Activated naive CD8-positive, alpha-beta T cell treated with anti-CD3 and anti-CD28 coated beads, Interleukin-2, amount 10 ng/mL, durations not matched to agents 7 days and 5 days (primary cell): ENCODE results near the gene S100A8. TPM values are rescaled to one million over a fixed set of nuclear protein-coding genes. Genes with fewer than 3 reads are reported as not detected.
A peak's percentile ranks its signal among the peaks of the same experiment; 100 is the strongest.

Experiments
- ATAC-seq: fragments of 150-1000 bp; cut with Tn5 transposase; one replicate; pipeline ENCODE4 v1.10.0; 2021; ENCODE audit warnings: low read depth, moderate library complexity
- POLR2A ChIA-PET: fragments of 350-600 bp; sonication (Branson Sonifier 250); formaldehyde crosslinking; loops from one replicate; lab custom pipeline; 2021; ENCODE audit warnings: antibody characterized with exemption; lab: Charles Lee
- DNase-seq: peaks from one replicate; pipeline ENCODE4 v3.0.0; 2021
- H3K27ac Mint-ChIP-seq: one replicate; pipeline ENCODE4 v1.8.0; 2022; ENCODE audit warnings: mild to moderate bottlenecking, mixed read lengths
- H3K27me3 Mint-ChIP-seq: one replicate; pipeline ENCODE4 v1.8.0; 2022; ENCODE audit warnings: mild to moderate bottlenecking, moderate library complexity, mixed read lengths
- H3K36me3 Mint-ChIP-seq: one replicate; pipeline ENCODE4 v1.8.0; 2021; ENCODE audit warnings: mild to moderate bottlenecking, mixed read lengths
- H3K4me1 Mint-ChIP-seq: one replicate; pipeline ENCODE4 v1.8.0; 2021; ENCODE audit warnings: mixed read lengths
- H3K4me3 Mint-ChIP-seq: one replicate; pipeline ENCODE4 v1.8.0; 2022; ENCODE audit warnings: mild to moderate bottlenecking, moderate library complexity, mixed read lengths
- H3K9me3 Mint-ChIP-seq: one replicate; pipeline ENCODE4 v1.8.0; 2021; ENCODE audit warnings: mixed read lengths
- total RNA-seq, 2 experiments: library from RNA; stranded (reverse); gene quantifications; one replicate each; pipeline ENCODE4 v1.2.3, GENCODE V29; 2021

Gene S100A8
- total RNA-seq, 2 experiments from 2014 or later: 0.94 to 1.2 TPM

GRCh38 chr1:153404768-153405167, 13.9 kb upstream of the S100A8 start:
- ATAC-seq (no peak), DNase-seq (peak; percentile 58)
- no peak overlapping the region for H3K4me3 Mint-ChIP-seq
- no peak overlapping the region for H3K27ac Mint-ChIP-seq
- H3K4me1 Mint-ChIP-seq: peaks cover 3% of the 10 kb centered on the region
- no peaks in the 10 kb centered on the region for H3K9me3 Mint-ChIP-seq
- POLR2A ChIA-PET: no interaction called here
- H3K36me3 Mint-ChIP-seq: no peaks in the 10 kb centered on the region
- peaks cover 16% of the 10 kb centered on the region for H3K27me3 Mint-ChIP-seq

DNA sequence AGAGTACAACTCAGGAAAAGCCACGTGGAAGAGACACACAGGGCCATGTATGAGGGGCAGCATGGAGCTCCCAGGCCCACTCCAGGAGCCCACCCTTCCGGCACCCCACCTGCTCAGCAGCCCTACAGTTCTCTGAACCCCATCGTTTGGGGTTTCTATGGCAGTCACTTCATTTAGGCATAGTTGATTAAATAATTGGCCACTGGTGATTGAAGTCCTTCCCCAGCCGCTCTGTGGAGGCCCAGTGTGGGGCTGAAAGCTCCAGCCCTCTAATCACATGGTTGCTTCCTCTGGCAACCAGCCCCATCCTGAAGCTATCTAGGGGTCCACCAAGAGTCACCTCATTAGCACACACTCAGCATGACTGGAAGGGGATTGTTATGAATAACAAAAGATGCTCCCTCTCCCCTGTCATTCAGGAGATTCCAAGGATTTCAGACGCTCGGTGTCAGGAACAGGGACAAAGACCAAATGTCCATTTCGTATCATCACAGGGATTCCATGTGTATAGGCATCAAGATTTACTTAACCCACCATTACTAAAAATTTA, 13.3 kb upstream of the S100A8 start:
- no peak for DNase-seq
- no peaks in the 10 kb centered on the region for H3K9me3 Mint-ChIP-seq
- no peaks in the 10 kb centered on the region for H3K36me3 Mint-ChIP-seq
- no peak overlapping the region for H3K4me3 Mint-ChIP-seq
- POLR2A ChIA-PET: no interaction called here
- H3K4me1 Mint-ChIP-seq: peaks cover 3% of the 10 kb centered on the region
- H3K27ac Mint-ChIP-seq: no peak overlapping the region
- ATAC-seq: no peak
- peaks cover 10% of the 10 kb centered on the region for H3K27me3 Mint-ChIP-seq

DNA sequence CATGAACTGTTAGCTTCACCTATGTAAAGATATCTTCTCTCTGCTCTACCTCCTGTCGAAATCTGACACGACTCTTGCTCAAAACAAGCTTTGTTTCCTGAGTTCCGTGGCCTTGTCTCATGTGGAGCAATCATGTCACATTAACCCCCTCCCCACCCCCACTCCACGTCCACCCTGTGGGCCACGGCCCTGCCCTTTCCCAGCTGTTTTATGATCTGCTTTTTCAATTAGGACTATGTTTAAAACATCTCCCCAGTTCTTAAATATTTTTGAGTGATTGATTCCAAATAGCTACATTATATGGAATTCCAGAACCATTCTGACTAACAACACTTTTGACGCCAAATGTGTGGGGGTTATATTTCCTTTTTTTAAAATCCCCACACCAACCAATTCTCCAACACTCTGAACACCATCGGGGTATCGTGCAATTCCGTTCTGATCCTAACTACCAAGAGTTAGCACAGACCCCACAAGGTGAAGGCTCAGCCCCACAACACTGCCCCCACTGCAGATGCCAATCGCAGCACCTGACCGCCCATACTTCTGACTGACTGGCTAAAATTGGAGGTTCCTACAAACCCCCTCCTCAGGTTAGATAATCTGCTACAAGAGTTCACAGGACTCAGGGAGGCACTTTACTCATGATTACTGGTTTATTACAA, 12.7 kb upstream of the S100A8 start:
- peaks cover 3% of the 10 kb centered on the region for H3K4me1 Mint-ChIP-seq
- no peak for DNase-seq
- no peak for ATAC-seq

GRCh38 chr1:153402226-153402625, 11.4 kb upstream of the S100A8 start:
- Mint-ChIP-seq H3K4me1 (peaks cover 3% of the 10 kb centered on the region), H3K4me3 (no peak overlapping the region), H3K9me3 (no peaks in the 10 kb centered on the region), H3K27me3 (peaks cover 5% of the 10 kb centered on the region), H3K36me3 (no peaks in the 10 kb centered on the region), H3K27ac (no peak overlapping the region)
- no peak for DNase-seq
- POLR2A ChIA-PET: no interaction called here
- no peak for ATAC-seq

More for the DNA sequence above, 12.7 kb upstream of the S100A8 start:
- Mint-ChIP-seq H3K9me3 (no peaks in the 10 kb centered on the region), H3K27ac (no peak overlapping the region), H3K36me3 (no peaks in the 10 kb centered on the region), H3K27me3 (peaks cover 7% of the 10 kb centered on the region), H3K4me3 (no peak overlapping the region)
- POLR2A ChIA-PET: no interaction called here

- peaks cover 5% of the 10 kb centered on the region for H3K27me3 Mint-ChIP-seq
- DNase-seq (no peak), ATAC-seq (no peak)
- no peak overlapping the region for H3K4me3 Mint-ChIP-seq
- no peak overlapping the region for H3K27ac Mint-ChIP-seq
- H3K9me3 Mint-ChIP-seq: no peaks in the 10 kb centered on the region
- no peaks in the 10 kb centered on the region for H3K36me3 Mint-ChIP-seq
- POLR2A ChIA-PET: no interaction called here
- peaks cover 3% of the 10 kb centered on the region for H3K4me1 Mint-ChIP-seq
Observed at GRCh38 chr1:153401461-153401860, 10.6 kb upstream of the S100A8 start.

- Mint-ChIP-seq H3K36me3 (no peaks in the 10 kb centered on the region), H3K27me3 (peaks cover 11% of the 10 kb centered on the region), H3K4me1 (peaks cover 3% of the 10 kb centered on the region), H3K9me3 (no peaks in the 10 kb centered on the region), H3K4me3 (no peak overlapping the region), H3K27ac (no peak overlapping the region)
- ATAC-seq: no peak
- DNase-seq: no peak
- POLR2A ChIA-PET: no interaction called here
Observed at GRCh38 chr1:153400244-153400643, 9.4 kb upstream of the S100A8 start.

DNA sequence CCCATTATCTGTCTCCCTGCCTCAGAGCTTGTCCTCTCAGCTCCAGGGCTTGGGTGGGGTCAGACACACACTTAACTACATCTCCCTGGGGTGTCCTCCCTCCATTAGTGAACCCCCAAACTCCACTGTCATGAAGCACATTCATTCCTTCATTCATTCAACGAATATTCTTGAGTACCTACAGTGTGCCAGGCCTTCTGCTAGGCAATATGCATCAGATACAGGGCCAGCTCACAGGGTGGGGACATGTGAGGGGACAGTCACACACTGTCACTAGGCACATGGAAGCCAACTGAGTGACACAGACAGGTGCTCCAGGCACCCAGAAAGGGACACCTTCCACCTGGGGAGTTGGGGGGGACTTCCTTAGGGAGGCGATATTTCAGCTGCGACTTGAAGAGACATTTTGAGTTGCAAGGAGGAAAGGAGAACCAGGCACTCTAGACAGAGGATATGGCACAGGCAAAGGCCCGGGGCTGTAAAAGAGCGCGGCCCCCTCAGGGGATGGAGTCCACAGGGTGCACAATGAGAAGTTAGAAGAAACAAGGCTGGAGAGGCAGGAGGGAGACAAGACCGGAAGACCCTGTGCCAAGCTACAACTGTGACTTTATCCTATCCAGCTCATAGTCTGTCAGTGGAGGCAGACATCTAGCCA, 8.7 kb upstream of the S100A8 start:
- peaks cover under 1% of the 10 kb centered on the region for H3K4me1 Mint-ChIP-seq

GRCh38 chr1:153397924-153398651, 7.2 kb upstream of the S100A8 start:
- POLR2A ChIA-PET: no interaction called here
- ATAC-seq (no peak), DNase-seq (no peak)
- H3K9me3 Mint-ChIP-seq: no peaks in the 10 kb centered on the region
- H3K27me3 Mint-ChIP-seq: peaks cover 6% of the 10 kb centered on the region
- no peak overlapping the region for H3K27ac Mint-ChIP-seq
- no peaks in the 10 kb centered on the region for H3K4me1 Mint-ChIP-seq
- H3K4me3 Mint-ChIP-seq: no peak overlapping the region
- no peaks in the 10 kb centered on the region for H3K36me3 Mint-ChIP-seq

More for the DNA sequence above, 8.7 kb upstream of the S100A8 start:
- POLR2A ChIA-PET: no interaction called here
- Mint-ChIP-seq H3K4me3 (no peak overlapping the region), H3K27me3 (peaks cover 9% of the 10 kb centered on the region), H3K36me3 (no peaks in the 10 kb centered on the region), H3K9me3 (no peaks in the 10 kb centered on the region), H3K27ac (no peak overlapping the region)
- DNase-seq (no peak), ATAC-seq (no peak)

GRCh38 chr1:153397051-153397923, 6.4 kb upstream of the S100A8 start:
- Mint-ChIP-seq H3K27me3 (peaks cover 6% of the 10 kb centered on the region), H3K4me1 (no peaks in the 10 kb centered on the region), H3K27ac (no peak overlapping the region), H3K4me3 (no peak overlapping the region), H3K9me3 (no peaks in the 10 kb centered on the region), H3K36me3 (no peaks in the 10 kb centered on the region)
- POLR2A ChIA-PET: no interaction called here
- DNase-seq: no peak
- ATAC-seq: no peak

DNA sequence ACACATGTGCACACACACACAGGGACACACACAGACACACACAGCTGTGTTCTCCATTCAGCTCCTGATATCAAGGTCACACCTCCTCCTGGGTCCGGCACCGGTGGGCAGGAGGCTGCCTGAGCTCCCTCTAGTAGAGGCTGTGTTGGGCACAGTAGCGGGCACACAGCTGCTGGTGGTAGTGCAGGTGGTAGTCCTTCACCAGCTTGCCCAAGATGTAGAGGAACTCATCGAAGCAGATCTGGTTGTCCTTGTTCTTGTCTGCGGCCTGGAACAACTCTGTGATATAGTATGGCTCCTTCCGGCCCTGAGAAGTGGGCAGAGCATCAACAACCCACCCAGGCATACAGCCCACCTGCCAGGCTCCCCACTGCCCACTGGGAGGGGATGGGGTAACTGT, 5.6 kb upstream of the S100A8 start:
- ATAC-seq: no peak

DNA sequence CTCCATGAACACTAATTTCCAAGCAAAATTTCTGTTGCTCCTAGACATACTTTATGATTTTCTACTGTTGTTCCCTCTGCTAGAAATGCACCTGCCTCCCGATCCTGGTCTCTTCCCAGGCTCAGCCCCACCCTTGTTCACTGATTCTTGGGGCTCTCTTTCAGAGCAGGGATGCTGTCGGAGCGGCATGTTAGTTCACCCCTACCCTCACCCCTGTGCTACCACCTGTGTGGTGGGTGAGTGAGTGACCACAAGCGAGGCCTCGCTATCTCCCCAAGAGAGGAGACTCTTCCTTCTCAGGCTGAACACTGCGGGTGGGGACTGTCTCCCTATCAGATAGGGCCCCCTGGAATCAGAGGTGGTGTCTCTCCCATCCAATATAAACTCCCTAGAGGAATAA, 4.9 kb upstream of the S100A8 start:
- Mint-ChIP-seq H3K27me3 (peaks cover 7% of the 10 kb centered on the region), H3K27ac (no peak overlapping the region), H3K36me3 (no peaks in the 10 kb centered on the region), H3K4me3 (no peak overlapping the region), H3K9me3 (no peaks in the 10 kb centered on the region), H3K4me1 (no peaks in the 10 kb centered on the region)
- POLR2A ChIA-PET: no interaction called here
- ATAC-seq: no peak
- no peak for DNase-seq

More for the DNA sequence above, 5.6 kb upstream of the S100A8 start:
- H3K36me3 Mint-ChIP-seq: no peaks in the 10 kb centered on the region
- H3K9me3 Mint-ChIP-seq: no peaks in the 10 kb centered on the region
- no peaks in the 10 kb centered on the region for H3K4me1 Mint-ChIP-seq
- POLR2A ChIA-PET: no interaction called here
- H3K27ac Mint-ChIP-seq: no peak overlapping the region
- H3K27me3 Mint-ChIP-seq: peaks cover 6% of the 10 kb centered on the region
- no peak overlapping the region for H3K4me3 Mint-ChIP-seq
- no peak for DNase-seq

- DNase-seq (no peak), ATAC-seq (no peak)
- Mint-ChIP-seq H3K4me1 (no peaks in the 10 kb centered on the region), H3K4me3 (no peak overlapping the region), H3K27ac (no peak overlapping the region), H3K27me3 (peaks cover 8% of the 10 kb centered on the region), H3K9me3 (no peaks in the 10 kb centered on the region), H3K36me3 (no peaks in the 10 kb centered on the region)
- POLR2A ChIA-PET: no interaction called here
Observed at GRCh38 chr1:153395136-153395685, 4.3 kb upstream of the S100A8 start.

DNA sequence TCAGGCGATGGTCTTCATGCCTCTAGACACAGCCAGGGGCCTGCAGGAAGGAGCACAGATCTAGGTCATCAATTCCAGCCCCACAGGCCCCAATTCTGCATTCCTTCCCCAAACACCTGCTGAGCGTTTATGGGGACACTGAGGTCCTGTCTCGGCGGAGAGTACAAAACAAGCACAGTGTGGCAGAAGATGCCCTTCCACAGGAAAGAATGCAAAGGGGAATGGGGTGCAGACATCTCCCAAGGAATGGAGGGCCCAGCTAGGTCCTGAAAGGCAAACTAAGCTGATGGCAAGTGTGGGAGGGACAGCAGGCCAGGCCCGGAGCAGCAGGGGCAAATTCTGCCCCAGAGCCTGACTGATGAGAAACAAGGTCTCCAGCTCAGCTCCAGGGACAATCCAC, 3.5 kb upstream of the S100A8 start:
- peaks cover 11% of the 10 kb centered on the region for H3K27me3 Mint-ChIP-seq
- no peaks in the 10 kb centered on the region for H3K4me1 Mint-ChIP-seq
- DNase-seq (no peak), ATAC-seq (no peak)
- H3K36me3 Mint-ChIP-seq: no peaks in the 10 kb centered on the region
- POLR2A ChIA-PET: no interaction called here
- no peak overlapping the region for H3K4me3 Mint-ChIP-seq
- no peaks in the 10 kb centered on the region for H3K9me3 Mint-ChIP-seq
- no peak overlapping the region for H3K27ac Mint-ChIP-seq
